BLaER1 treated with 17β-estradiol and CSF1 and Interleukin-3, amounts not matched to agents 10 nM and 100 nM (cell line): Measurements from ENCODE around the gene LOC128125822.
A peak's percentile ranks its signal among the peaks of the same experiment; 100 is the strongest.

Experiments used
- H3K27ac ChIP-seq, 11 experiments: shearing (Covaris generic); formaldehyde crosslinking; 2 replicates each; pipeline ENCODE4 v1.8.1; 2022
- H3K27me3 ChIP-seq, 11 experiments: shearing (Covaris generic); formaldehyde crosslinking; 2 replicates each; pipeline ENCODE4 v1.8.1; 2022
- H3K36me3 ChIP-seq, 11 experiments: shearing (Covaris generic); formaldehyde crosslinking; 2 replicates each; pipeline ENCODE4 v1.8.1; 2022
- H3K4me1 ChIP-seq, 10 experiments: shearing (Covaris generic); formaldehyde crosslinking; 2 replicates each; pipeline ENCODE4 v1.8.1; 2022
- H3K4me2 ChIP-seq, 11 experiments: shearing (Covaris generic); formaldehyde crosslinking; 2 replicates each; pipeline ENCODE4 v1.8.1; 2022
- H3K4me3 ChIP-seq, 10 experiments: shearing (Covaris generic); formaldehyde crosslinking; 2 replicates each; pipeline ENCODE4 v1.8.1; 2022
- H3K9ac ChIP-seq, 11 experiments: shearing (Covaris generic); formaldehyde crosslinking; 2 replicates each; pipeline ENCODE4 v1.8.1; 2022
- H3K9me3 ChIP-seq, 11 experiments: shearing (Covaris generic); formaldehyde crosslinking; replicated peaks in 1 of 11; 2 replicates each; pipeline ENCODE4 v1.8.1; 2022
- H4K20me1 ChIP-seq, 11 experiments: shearing (Covaris generic); formaldehyde crosslinking; 2 replicates each; pipeline ENCODE4 v1.8.1; 2022
- Cebpa-rat ChIP-seq, 11 experiments: shearing (Covaris generic); IDR thresholded peaks; 2 replicates each; pipeline ENCODE4 v1.8.1; 2022

The LOC128125822 gene

DNA sequence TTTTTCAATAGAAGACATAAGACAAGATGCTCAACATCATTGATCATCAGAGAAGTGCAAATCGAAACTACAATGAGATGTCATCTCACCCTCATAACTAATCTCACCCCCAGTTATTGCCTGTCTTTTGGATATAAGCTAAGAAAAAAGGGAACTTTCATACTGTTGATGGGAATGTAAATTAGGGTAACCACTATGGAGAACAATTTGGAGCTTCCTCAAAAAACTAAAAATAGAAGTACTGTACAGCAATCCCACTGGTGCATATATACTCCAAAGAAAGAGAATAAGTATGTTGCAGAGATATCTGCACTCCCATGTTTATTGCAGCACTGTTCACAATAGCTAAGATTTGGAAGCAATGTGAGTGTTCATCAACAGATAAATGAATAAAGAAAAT is 37.0 kb downstream of the LOC128125822 start:
- no peaks in the 10 kb centered on the region for H3K36me3 ChIP-seq
- H3K4me2 ChIP-seq, result peak overlapping the region in 2 of 11 experiments; percentile 44 to 51; a peak in 2 of 22 replicates
- 0 out of 22 replicates have a peak, but pooled peaks cover 0 to 6% (median 0%) of the 10 kb centered on the region in 11 experiments for H3K9me3 ChIP-seq
- no peak overlapping the region for H3K4me3 ChIP-seq
- H3K4me1 ChIP-seq, result peaks cover 0 to 11% (median 3%) of the 10 kb centered on the region in 10 experiments; a peak in 9 of 20 replicates
- no peak overlapping the region for H3K27ac ChIP-seq
- no peaks in the 10 kb centered on the region for H4K20me1 ChIP-seq
- no peak overlapping the region for H3K9ac ChIP-seq
- H3K27me3 ChIP-seq, result peaks cover 0 to 4% (median 0%) of the 10 kb centered on the region in 11 experiments; a peak in 1 of 22 replicates
- TF ChIP-seq Cebpa-rat (IDR thresholded peaks at IDR 0.05), result no peak

DNA sequence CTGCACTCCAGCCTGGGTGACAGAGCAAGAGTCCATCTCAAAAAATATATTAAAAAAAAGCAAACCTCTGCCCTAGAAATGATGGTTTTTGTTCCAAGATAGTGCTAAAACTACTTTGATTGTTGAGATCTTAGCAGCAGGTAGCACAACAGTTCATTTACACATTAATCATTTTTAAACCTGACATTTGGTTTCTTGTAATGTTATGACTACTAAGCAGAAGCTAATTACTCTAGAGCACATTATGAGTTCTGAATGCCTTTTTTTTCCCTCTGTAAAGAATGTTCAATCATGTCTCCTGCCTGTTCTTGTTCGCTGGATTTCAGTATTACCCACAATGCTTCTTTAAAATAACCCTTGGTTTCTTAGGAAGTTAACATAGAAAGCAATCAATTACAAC is 38.7 kb downstream of the LOC128125822 start:
- no peak overlapping the region for H3K9ac ChIP-seq
- peaks cover 0 to 4% (median 0%) of the 10 kb centered on the region in 11 experiments; a peak in 1 of 22 replicates for H3K27me3 ChIP-seq
- TF ChIP-seq Cebpa-rat (IDR thresholded peaks at IDR 0.05), result no peak
- no peak overlapping the region for H3K27ac ChIP-seq
- no peak overlapping the region for H3K4me3 ChIP-seq
- no peak overlapping the region for H3K4me2 ChIP-seq
- H3K9me3 ChIP-seq, result 0 out of 22 replicates have a peak, but pooled peaks cover 0 to 6% (median 0%) of the 10 kb centered on the region in 11 experiments
- H3K4me1 ChIP-seq, result peaks cover 0 to 11% (median 3%) of the 10 kb centered on the region in 10 experiments; a peak in 9 of 20 replicates
- no peaks in the 10 kb centered on the region for H4K20me1 ChIP-seq
- no peaks in the 10 kb centered on the region for H3K36me3 ChIP-seq

DNA sequence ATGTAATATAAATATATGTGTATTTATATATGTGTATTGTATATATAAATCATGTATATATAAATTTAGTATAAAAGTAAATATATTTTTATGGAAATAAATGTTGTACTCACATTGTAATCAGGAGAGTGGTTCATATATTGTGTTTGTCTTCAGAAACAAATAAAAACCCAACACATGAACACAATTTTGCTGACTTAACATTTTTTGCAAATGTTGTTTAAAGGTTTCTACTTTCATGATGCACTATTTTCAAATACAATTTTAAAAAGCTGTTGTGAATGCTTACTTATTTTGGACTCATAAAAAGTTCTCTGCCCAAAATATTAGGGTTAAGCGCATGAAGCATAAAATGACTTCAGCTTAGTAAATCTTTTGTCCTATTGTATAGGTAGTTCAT is 39.3 kb downstream of the LOC128125822 start:
- no peak overlapping the region for H3K4me2 ChIP-seq
- H3K36me3 ChIP-seq, result no peaks in the 10 kb centered on the region
- no peak for TF ChIP-seq Cebpa-rat (IDR thresholded peaks at IDR 0.05)
- peaks cover 0 to 4% (median 0%) of the 10 kb centered on the region in 11 experiments; a peak in 1 of 22 replicates for H3K27me3 ChIP-seq
- peaks cover 0 to 11% (median 3%) of the 10 kb centered on the region in 10 experiments; a peak in 9 of 20 replicates for H3K4me1 ChIP-seq
- H3K9me3 ChIP-seq, result 0 out of 22 replicates have a peak, but pooled peaks cover 0 to 6% (median 0%) of the 10 kb centered on the region in 11 experiments
- H4K20me1 ChIP-seq, result no peaks in the 10 kb centered on the region
- no peak overlapping the region for H3K4me3 ChIP-seq
- no peak overlapping the region for H3K9ac ChIP-seq
- no peak overlapping the region for H3K27ac ChIP-seq

DNA sequence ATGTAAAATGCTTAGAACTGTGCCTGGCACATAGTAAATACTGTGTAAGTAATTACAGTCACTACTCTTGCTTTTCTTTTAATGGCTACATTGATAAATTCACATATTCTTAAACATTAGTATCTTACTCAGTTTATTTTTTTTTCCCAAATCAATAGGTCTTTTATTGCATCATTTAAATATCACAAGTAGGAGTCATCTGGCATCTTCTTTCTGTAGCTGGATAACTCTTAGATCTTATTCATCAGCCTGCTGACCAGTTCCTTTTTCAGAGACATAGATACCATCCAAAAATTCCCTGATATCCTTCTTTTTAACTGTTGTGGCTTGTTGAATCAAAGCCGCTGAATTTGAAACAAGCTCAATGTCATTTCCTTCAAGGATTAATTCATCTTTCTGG is 43.3 kb downstream of the LOC128125822 start:
- no peaks in the 10 kb centered on the region for H4K20me1 ChIP-seq
- no peak overlapping the region for H3K4me3 ChIP-seq
- no peaks in the 10 kb centered on the region for H3K9me3 ChIP-seq
- H3K27ac ChIP-seq, result no peak overlapping the region
- no peaks in the 10 kb centered on the region for H3K36me3 ChIP-seq
- H3K9ac ChIP-seq, result no peak overlapping the region
- H3K4me2 ChIP-seq, result no peak overlapping the region
- no peaks in the 10 kb centered on the region for H3K27me3 ChIP-seq
- TF ChIP-seq Cebpa-rat (IDR thresholded peaks at IDR 0.05), result no peak
- peaks cover 0 to 10% (median 0%) of the 10 kb centered on the region in 10 experiments; a peak in 5 of 20 replicates for H3K4me1 ChIP-seq
